ENCODE measurements around the gene CHCHD10.
A peak's percentile ranks its signal among the peaks of the same experiment; 100 is the strongest.
"Not testable (repeated sequence)": the region's sequence is repeated elsewhere in the genome, so short reads cannot be mapped to it uniquely, and the experiment has no call there.

CHCHD10 gene

DNA sequence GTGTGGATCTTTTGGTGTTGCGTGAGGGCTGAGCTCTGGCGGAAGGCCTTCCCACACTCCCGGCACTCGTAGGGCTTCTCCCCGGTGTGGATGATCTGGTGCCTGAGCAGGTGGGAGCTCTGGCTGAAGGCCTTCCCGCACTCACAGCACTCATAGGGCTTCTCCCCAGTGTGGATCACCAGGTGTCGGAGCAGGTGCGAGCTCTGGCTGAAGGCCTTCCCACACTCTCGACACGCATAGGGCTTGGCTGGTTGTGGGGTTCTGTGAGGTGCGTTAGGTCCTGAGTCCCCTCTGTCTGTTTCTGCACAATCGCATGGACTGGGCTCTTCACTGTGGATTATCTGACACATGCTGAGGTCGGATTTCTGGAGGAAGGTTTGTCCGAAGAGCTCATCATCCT is 23.3 kb downstream of the CHCHD10 start:
- no peak for DNase-seq

- DNase-seq = no peak
These were observed 23.8 kb downstream of the CHCHD10 start for GRCh38 chr22:23744001-23744400.

- no peak for DNase-seq
These were observed 24.5 kb downstream of the CHCHD10 start for GRCh38 chr22:23743303-23743705.

- no peak for DNase-seq
These were observed 25.1 kb downstream of the CHCHD10 start for GRCh38 chr22:23742505-23743264.

GRCh38 chr22:23737696-23738095 is 30.1 kb downstream of the CHCHD10 start:
- no peak for DNase-seq

DNA sequence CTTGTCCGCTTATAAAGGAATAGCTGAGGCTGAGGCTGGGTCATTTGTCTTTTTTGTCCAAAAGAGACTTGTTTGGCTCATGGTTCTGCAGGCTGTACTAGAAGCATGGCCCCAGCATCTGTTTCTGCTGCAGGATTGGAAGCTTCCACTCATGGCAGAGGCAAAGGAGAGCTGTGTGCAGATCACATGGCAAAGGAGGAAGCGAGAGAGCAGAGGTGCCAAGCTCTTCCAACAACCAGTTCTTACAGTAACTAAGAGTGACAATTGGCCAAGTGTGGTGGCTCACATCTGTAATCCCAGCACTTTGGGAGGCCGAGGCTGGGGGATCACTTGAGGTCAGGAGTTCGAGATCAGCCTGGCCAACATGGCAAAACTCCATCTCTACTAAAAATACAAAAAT is 39.7 kb downstream of the CHCHD10 start:
- DNase-seq = not testable (repeated sequence)

DNA sequence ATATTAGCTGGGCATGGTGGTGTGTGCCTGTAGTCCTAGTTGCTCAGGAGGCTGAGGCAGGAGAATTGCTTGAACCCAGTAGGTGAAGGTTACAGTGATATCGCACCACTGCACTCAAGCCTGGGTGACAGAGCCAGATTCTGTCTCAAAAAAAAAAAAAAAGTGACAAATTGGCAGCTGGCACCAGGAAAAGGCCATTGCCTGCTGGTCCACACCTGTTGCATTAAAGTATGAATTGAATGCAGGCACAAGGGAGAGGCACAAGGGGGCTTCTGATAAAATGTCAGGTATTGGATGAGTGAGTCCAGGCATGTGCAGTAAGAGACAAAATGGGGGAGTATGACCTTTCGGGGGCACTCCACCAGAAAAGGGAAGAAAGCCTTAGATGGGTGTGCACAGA is 45.0 kb downstream of the CHCHD10 start:
- no peak for DNase-seq

GRCh38 chr22:23722160-23722559 is 45.6 kb downstream of the CHCHD10 start:
- peak; percentile 15 to 47 for DNase-seq

DNA sequence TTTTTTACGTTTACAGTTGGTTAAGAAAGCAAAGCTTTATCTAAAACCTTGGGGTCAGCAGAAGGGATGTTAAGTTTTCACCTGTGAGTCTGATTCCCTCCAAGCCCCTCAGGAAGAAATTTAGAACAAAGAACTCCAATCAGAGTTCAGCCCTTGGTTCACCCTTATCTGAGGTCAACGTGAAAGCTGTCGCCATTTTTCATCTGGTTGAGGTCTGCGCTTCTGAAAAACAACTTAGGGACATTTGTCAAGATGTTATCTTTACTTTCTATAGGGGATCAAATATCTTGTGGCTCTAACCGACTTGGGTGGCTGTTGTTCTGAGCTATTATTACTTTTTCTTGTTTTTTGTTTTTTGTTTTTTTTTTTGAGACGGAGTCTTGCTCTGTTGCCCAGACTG is 46.9 kb downstream of the CHCHD10 start:
- DNase-seq = no peak

GRCh38 chr22:23718371-23719165 is 49.2 kb downstream of the CHCHD10 start:
- no peak for DNase-seq

DNA sequence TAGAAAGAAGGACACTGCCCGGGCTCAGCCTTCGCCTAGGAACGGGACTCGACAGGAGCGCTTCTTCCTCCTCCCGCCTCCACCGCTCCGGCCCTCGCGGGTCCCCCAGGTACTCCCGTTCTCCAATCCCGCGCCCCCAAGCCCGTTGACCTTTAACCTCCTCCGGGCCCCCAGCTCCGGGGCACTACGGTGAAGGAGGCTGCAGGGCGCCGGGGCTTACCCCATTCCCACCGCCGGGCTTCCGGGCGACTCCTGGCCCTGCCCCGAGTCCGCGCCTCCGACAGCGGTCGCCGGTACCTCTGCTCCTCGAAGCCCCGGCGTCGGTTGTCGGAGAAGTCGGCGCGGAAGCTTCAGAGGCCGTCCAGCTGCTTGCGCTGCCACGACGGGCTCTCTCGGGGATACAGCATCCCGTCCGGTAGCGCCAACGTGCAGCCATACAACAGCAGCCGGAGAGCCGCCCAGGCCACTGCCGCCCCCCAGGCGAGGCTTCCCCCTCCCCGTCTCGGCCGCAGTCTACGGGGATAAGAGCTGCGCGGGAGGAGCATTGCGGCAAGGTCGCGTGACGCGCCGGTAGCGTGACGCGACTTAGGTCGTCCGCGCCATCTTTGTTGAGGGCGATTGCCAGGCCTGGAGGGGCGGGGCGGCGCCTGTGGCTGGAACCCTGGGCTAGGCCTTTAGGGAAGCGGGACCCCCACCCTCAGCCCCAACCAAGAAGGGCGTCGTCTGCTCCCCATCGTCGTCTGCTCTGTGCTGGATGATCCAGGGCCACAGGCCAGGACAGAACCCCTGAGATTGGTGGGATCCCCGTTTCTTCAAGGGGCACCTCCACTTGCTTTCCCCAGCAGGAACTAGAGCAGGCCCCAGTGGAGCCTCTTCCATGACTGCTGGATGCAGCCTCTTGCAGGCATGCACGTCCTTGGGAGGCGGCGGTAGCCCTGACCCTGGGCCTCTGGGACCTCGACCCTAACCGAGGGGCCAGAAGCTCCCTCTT is 50.7 kb downstream of the CHCHD10 start:
- DNase-seq = peak; percentile 72 to 90

Measured in NCI-H524 (cell line).